Measurements from ENCODE around the gene CBLL1. TPM values are rescaled to one million over a fixed set of nuclear protein-coding genes. Genes with fewer than 3 reads are reported as not detected.

CBLL1 gene
- total RNA-seq (2021; ENCODE audit: unreplicated experiment), result 35.0 TPM
- 19.0 and 27.5 TPM in 2 replicates for polyA plus RNA-seq (2012)
- percentile 94 among the genes with signal in this experiment for Bru-seq, nascent RNA
- percentile 89 among the genes with signal in this experiment for BruChase-seq, experiment 1, labeled RNA remaining after a 6-hour chase
- percentile 95 among the genes with signal in this experiment for BruChase-seq, experiment 2, labeled RNA remaining after a 2-hour chase
- long read RNA-seq, full-length matches to known transcripts, result 9 of 15 reads
- long read RNA-seq, partial matches to known transcripts, result 0 of 15 reads
- long read RNA-seq, other reads (novel, unspliced or antisense), result 6 of 15 reads

- Histone ChIP-seq H3K4me1 (ENCODE audit: control insufficient read depth in 1 of 2, insufficient read depth in 2 of 2, low read length in 2 of 2) (peaks cover 15 to 22% of the 10 kb centered on the region in 2 experiments), H4K20me1 (ENCODE audit: insufficient read depth) (peaks cover 21% of the 10 kb centered on the region; the same call in 1 of the 2 replicates), H3K4me3 (replicated peaks in 1 of 2; ENCODE audit: low read depth in 1 of 2, low read length in 2 of 2) (peak within 1 kb of the TSS; percentile 86 to 89), H3K27ac (ENCODE audit: low read depth, low read length) (peak within 1 kb of the TSS; percentile 86), H3K4me2 (ENCODE audit: low read length) (peak within 1 kb of the TSS; percentile 90), H3K9me3 (ENCODE audit: control insufficient read depth in 1 of 2, insufficient read depth in 1 of 2, low read depth in 1 of 2, low read length in 2 of 2) (no peaks in the 10 kb centered on the region), H3K27me3 (ENCODE audit: insufficient read depth, low read length) (no peaks in the 10 kb centered on the region), H3K36me3 (ENCODE audit: control insufficient read depth in 1 of 2, insufficient read depth in 2 of 2, low read length in 2 of 2) (peaks cover 0 to under 1% of the 10 kb centered on the region in 2 experiments; a peak in 1 of 4 replicates), H3K9me2 (ENCODE audit: insufficient read depth) (no peaks in the 10 kb centered on the region), H3K79me2 (ENCODE audit: insufficient read depth, low read length) (peaks cover 49% of the 10 kb centered on the region), H2AFZ (ENCODE audit: low read depth, low read length, poor library complexity, severe bottlenecking) (peak within 1 kb of the TSS; percentile 90), H3K9ac (ENCODE audit: low read length) (peak within 1 kb of the TSS; percentile 83)
- CTCF ChIA-PET, result interaction anchor here (0.6 to 3.7 kb wide), 12 partner anchors 14 to 575 kb away, joined by 3 to 48 read pairs (median 6); partner anchors contain the start of gene HBP1
- RAD21 ChIA-PET (ENCODE audit: low non-redundant PET in 1 of 2, low total read pairs in 2 of 2, uncharacterized antibody in 2 of 2, unreplicated experiment in 2 of 2), result interaction anchor here in 1 of 2 experiments (1.2 to 1.8 kb wide), 2 partner anchors 131 to 135 kb away, joined by 4 to 8 read pairs; no protein-coding TSS in a partner anchor
- POLR2A ChIA-PET, result interaction anchor here (0.8 to 1.7 kb wide), 5 partner anchors 16 to 136 kb away, joined by 3 to 11 read pairs (median 3); no protein-coding TSS in a partner anchor
- DNase-seq (ENCODE audit: low read depth, low spot score) (peak; percentile 87), ATAC-seq (peak; percentile 95)
- no TSS peak for BruUV-seq (replicated peaks)
- intact Hi-C loops (cut with micrococcal nuclease), result loop anchor here (1.0 to 2.0 kb wide), 2 partner anchors 131 to 403 kb away; no protein-coding TSS in a partner anchor
- TF ChIP-seq FOSL1 (IDR thresholded peaks at IDR 0.05; ENCODE audit: low read depth), result no peak
- TF ChIP-seq, protein P1, sequence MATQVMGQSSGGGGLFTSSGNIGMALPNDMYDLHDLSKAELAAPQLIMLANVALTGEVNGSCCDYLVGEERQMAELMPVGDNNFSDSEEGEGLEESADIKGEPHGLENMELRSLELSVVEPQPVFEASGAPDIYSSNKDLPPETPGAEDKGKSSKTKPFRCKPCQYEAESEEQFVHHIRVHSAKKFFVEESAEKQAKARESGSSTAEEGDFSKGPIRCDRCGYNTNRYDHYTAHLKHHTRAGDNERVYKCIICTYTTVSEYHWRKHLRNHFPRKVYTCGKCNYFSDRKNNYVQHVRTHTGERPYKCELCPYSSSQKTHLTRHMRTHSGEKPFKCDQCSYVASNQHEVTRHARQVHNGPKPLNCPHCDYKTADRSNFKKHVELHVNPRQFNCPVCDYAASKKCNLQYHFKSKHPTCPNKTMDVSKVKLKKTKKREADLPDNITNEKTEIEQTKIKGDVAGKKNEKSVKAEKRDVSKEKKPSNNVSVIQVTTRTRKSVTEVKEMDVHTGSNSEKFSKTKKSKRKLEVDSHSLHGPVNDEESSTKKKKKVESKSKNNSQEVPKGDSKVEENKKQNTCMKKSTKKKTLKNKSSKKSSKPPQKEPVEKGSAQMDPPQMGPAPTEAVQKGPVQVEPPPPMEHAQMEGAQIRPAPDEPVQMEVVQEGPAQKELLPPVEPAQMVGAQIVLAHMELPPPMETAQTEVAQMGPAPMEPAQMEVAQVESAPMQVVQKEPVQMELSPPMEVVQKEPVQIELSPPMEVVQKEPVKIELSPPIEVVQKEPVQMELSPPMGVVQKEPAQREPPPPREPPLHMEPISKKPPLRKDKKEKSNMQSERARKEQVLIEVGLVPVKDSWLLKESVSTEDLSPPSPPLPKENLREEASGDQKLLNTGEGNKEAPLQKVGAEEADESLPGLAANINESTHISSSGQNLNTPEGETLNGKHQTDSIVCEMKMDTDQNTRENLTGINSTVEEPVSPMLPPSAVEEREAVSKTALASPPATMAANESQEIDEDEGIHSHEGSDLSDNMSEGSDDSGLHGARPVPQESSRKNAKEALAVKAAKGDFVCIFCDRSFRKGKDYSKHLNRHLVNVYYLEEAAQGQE (IDR thresholded peaks at IDR 0.05; ENCODE audit: low read depth), result no peak
- no peak for TF ChIP-seq ZBTB33 (IDR thresholded peaks at IDR 0.05; ENCODE audit: extremely low read depth, insufficient replicate concordance, low read length)
- TF ChIP-seq POLR2A (IDR thresholded peaks at IDR 0.05; ENCODE audit: borderline replicate concordance, extremely low read depth, insufficient read depth, insufficient read length), result peak; percentile 27
- TF ChIP-seq CEBPB (IDR thresholded peaks at IDR 0.05; ENCODE audit: low read depth), result no peak
- peak; percentile 95 for TF ChIP-seq ELF1 (IDR thresholded peaks at IDR 0.05; ENCODE audit: borderline replicate concordance, low read depth)
- no peak for TF ChIP-seq EZH2phosphoT487 (IDR thresholded peaks at IDR 0.05; ENCODE audit: borderline replicate concordance)
- no peak for TF ChIP-seq EGR1 (IDR thresholded peaks at IDR 0.05; ENCODE audit: low read depth)
- no peak for TF ChIP-seq ZNF274 (IDR thresholded peaks at IDR 0.05; ENCODE audit: low read depth, low read length)
- no peak for TF ChIP-seq ATF3 (IDR thresholded peaks at IDR 0.05)
- peak; percentile 65 for TF ChIP-seq POLR2AphosphoS5 (IDR thresholded peaks at IDR 0.05; ENCODE audit: low read depth, low read length)
- TF ChIP-seq SP1 (IDR thresholded peaks at IDR 0.05; ENCODE audit: low read depth), result peak; percentile 74; the same call in 1 of the 2 replicates
- peak; percentile 73 for TF ChIP-seq MAX (IDR thresholded peaks at IDR 0.05)
- peak; percentile 91 for TF ChIP-seq SRF (IDR thresholded peaks at IDR 0.05; ENCODE audit: low read depth)
- TF ChIP-seq CTCF (IDR thresholded peaks at IDR 0.05 in 2 of 3, conservative IDR thresholded peaks at IDR 0.05 in 1 of 3; ENCODE audit: borderline replicate concordance in 1 of 3, insufficient read depth in 1 of 3, low read depth in 2 of 3, low read length in 2 of 3), result peak; percentile 62 to 75 (median 64)
- no peak for TF ChIP-seq JUND (IDR thresholded peaks at IDR 0.05)
Measured at GRCh38 chr7:107743567-107744344, at the start of gene CBLL1. CBLL1 (plus strand) TSS chr7:107744142; CDS start chr7:107744164, 22 bp downstream.
